Myocyte (in vitro differentiated cells): Measurements from ENCODE around the gene RPL18. TPM values are rescaled to one million over a fixed set of nuclear protein-coding genes. Genes with fewer than 3 reads are reported as not detected.
A peak's percentile ranks its signal among the peaks of the same experiment; 100 is the strongest.
"Not testable (repeated sequence)": the region's sequence is repeated elsewhere in the genome, so short reads cannot be mapped to it uniquely, and the experiment has no call there.

Experiments used
- DNase-seq: peaks from one replicate; pipeline ENCODE4 v3.0.0-alpha.2; 2012; ENCODE audit warnings: low read depth
- total RNA-seq: library from RNA; depleted of rRNA; stranded (reverse); fragments of >200 nt; gene quantifications from 2 replicates; pipeline ENCODE4 v1.2.3, GENCODE V29; 2014

RPL18 gene
- total RNA-seq, 1 donor from 2014 or later: 1,744 TPM

- DNase-seq: peak; percentile 86
These were observed 30.1 kb downstream of the RPL18 start for GRCh38 chr19:48588670-48589401.

- DNase-seq: no peak
These were observed 31.6 kb downstream of the RPL18 start for GRCh38 chr19:48587387-48587786.

- no peak for DNase-seq
These were observed 36.8 kb downstream of the RPL18 start for GRCh38 chr19:48582168-48582567.

GRCh38 chr19:48578891-48579290 lies 40.1 kb downstream of the RPL18 start:
- no peak for DNase-seq

GRCh38 chr19:48577908-48578307 lies 41.1 kb downstream of the RPL18 start:
- DNase-seq: not testable (repeated sequence)

- DNase-seq: no peak
These were observed 42.9 kb downstream of the RPL18 start for GRCh38 chr19:48575931-48576622.

GRCh38 chr19:48573163-48573505 lies 45.8 kb downstream of the RPL18 start:
- DNase-seq: no peak

- no peak for DNase-seq
These were observed 47.4 kb downstream of the RPL18 start for GRCh38 chr19:48571378-48572162.

- DNase-seq: peak; percentile 53
These were observed 49.2 kb downstream of the RPL18 start for GRCh38 chr19:48569814-48570213.

- DNase-seq: peak; percentile 91
These were observed 50.6 kb downstream of the RPL18 start for GRCh38 chr19:48568345-48568886.

Other genes starting within 250 kb of the RPL18 start
- gene KDELR1, start 227.6 kb downstream of the RPL18 start, total RNA-seq: 111 and 121 TPM in 2 replicates
- gene GRIN2D, start 225.5 kb downstream of the RPL18 start, total RNA-seq: 0.03 TPM in 1 of 2 replicates, not detected in the other
- gene GRWD1, start 173.2 kb downstream of the RPL18 start, total RNA-seq: 43.4 and 44.1 TPM in 2 replicates
- 0.73 and 0.96 TPM in 2 replicates for gene KCNJ14, start 163.6 kb downstream of the RPL18 start, total RNA-seq
- gene CYTH2, start 149.8 kb downstream of the RPL18 start, total RNA-seq: 50.8 and 60.6 TPM in 2 replicates
- 0.05 and 0.26 TPM in 2 replicates for gene LMTK3, start 107.3 kb downstream of the RPL18 start, total RNA-seq
- gene SULT2B1, start 67.0 kb downstream of the RPL18 start, total RNA-seq: not detected in 2 replicates
- not detected in 2 replicates for gene SPACA4, start 12.4 kb downstream of the RPL18 start, total RNA-seq
- gene FAM83E, start 4.1 kb downstream of the RPL18 start, total RNA-seq: 5.1 and 7.9 TPM in 2 replicates
- 11.0 and 16.5 TPM in 2 replicates for gene SPHK2, start 328 bp upstream of the RPL18 start, total RNA-seq
- gene DBP, start 18.2 kb upstream of the RPL18 start, total RNA-seq: 6.9 and 17.0 TPM in 2 replicates
- gene CA11, start 27.0 kb upstream of the RPL18 start, total RNA-seq: 1.5 and 2.0 TPM in 2 replicates
- gene NTN5, start 53.8 kb upstream of the RPL18 start, total RNA-seq: 0.08 and 0.42 TPM in 2 replicates
- not detected in 2 replicates for gene FUT2, start 76.8 kb upstream of the RPL18 start, total RNA-seq
- gene MAMSTR, start 100.5 kb upstream of the RPL18 start, total RNA-seq: 8.7 and 16.2 TPM in 2 replicates
- gene RASIP1, start 121.4 kb upstream of the RPL18 start, total RNA-seq: 0.05 TPM in 2 replicates
- gene IZUMO1, start 127.7 kb upstream of the RPL18 start, total RNA-seq: 0.08 TPM in 1 of 2 replicates, not detected in the other
- gene FUT1, start 133.5 kb upstream of the RPL18 start, total RNA-seq: 0.03 and 0.05 TPM in 2 replicates
- gene FGF21, start 136.3 kb upstream of the RPL18 start, total RNA-seq: not detected in 2 replicates
- gene BCAT2, start 191.9 kb upstream of the RPL18 start, total RNA-seq: 29.7 and 34.1 TPM in 2 replicates
- gene HSD17B14, start 217.3 kb upstream of the RPL18 start, total RNA-seq: 0.59 TPM in 1 of 2 replicates, not detected in the other
- 25.5 and 29.5 TPM in 2 replicates for gene PLEKHA4, start 249.4 kb upstream of the RPL18 start, total RNA-seq